Astrocyte (in vitro differentiated cells and primary cell): Measurements from ENCODE around the gene SMC3.

Experiments used
- CTCF ChIP-seq: IDR thresholded peaks from 2 replicates; pipeline ENCODE4 v1.5.1; 2011; ENCODE audit warnings: low read depth, mild to moderate bottlenecking, inconsistent platforms, low read length, moderate library complexity; ENCODE audit not compliant: insufficient read depth
- EZH2 ChIP-seq: IDR thresholded peaks from 2 replicates; pipeline ENCODE4 v1.6.1; 2012; ENCODE audit warnings: mild to moderate bottlenecking, low read length, inconsistent platforms; ENCODE audit not compliant: insufficient read depth

GRCh38 chr10:110571093-110571743 is 3.7 kb downstream of the SMC3 start:
- no peak for TF ChIP-seq EZH2
- TF ChIP-seq CTCF: no peak
